Sigmoid colon (tissue), 7 donors: ENCODE measurements around the gene TREML2. TPM values are rescaled to one million over a fixed set of nuclear protein-coding genes. Genes with fewer than 3 reads are reported as not detected.

Experiments
- DNase-seq: peaks from one replicate; pipeline ENCODE4 v3.0.0-alpha.2; 2019
- H3K27ac ChIP-seq, 4 donors: fragments of 200-600 bp; sonication (generic); one replicate each; pipeline ENCODE4 v1.5.1; 2016 to 2019; ENCODE audit warnings: mild to moderate bottlenecking in 1 of 4
- H3K27me3 ChIP-seq, 3 donors: fragments of 200-600 bp; sonication (generic); one replicate each; pipeline ENCODE4 v1.5.1; 2019; ENCODE audit warnings: mild to moderate bottlenecking in 1 of 3
- H3K36me3 ChIP-seq, 4 donors: fragments of 200-600 bp; sonication (generic); one replicate each; pipeline ENCODE4 v1.5.1; 2016 to 2019
- H3K4me1 ChIP-seq, 4 donors: fragments of 200-600 bp; sonication (generic); one replicate each; pipeline ENCODE4 v1.5.1; 2017 to 2019
- H3K4me3 ChIP-seq, 4 donors: fragments of 200-600 bp; sonication (generic); one replicate each; pipeline ENCODE4 v1.5.1; 2017 to 2019; ENCODE audit warnings: mild to moderate bottlenecking in 2 of 4, moderate library complexity in 1 of 4
- H3K9me3 ChIP-seq, 4 donors: fragments of 200-600 bp in 3 of 4; sonication (generic) in 3 of 4; one replicate each; pipeline versions ENCODE4 v1.5.1 to v1.6.1; 2013 to 2019
- CTCF ChIP-seq, 4 experiments: fragments of 450-650 bp in 3 of 4; fragments of 200-600 bp in 1 of 4; IDR thresholded peaks; one replicate each; pipeline ENCODE4 v1.5.1; 2016 to 2019; ENCODE audit warnings: antibody characterized with exemption in 4 of 4, mild to moderate bottlenecking in 3 of 4, moderate library complexity in 2 of 4
- EP300 ChIP-seq, 4 donors: sonication (generic); formaldehyde crosslinking; IDR thresholded peaks; one replicate each; pipeline ENCODE4 v1.6.1; 2017; ENCODE audit warnings: antibody characterized with exemption in 4 of 4
- POLR2A ChIP-seq, 2 donors: fragments of 450-650 bp; IDR thresholded peaks; one replicate each; pipeline ENCODE4 v1.6.1; 2016; ENCODE audit warnings: antibody characterized with exemption in 2 of 2, mild to moderate bottlenecking in 2 of 2, moderate library complexity in 2 of 2
- POLR2AphosphoS5 ChIP-seq, 4 donors: sonication (generic); formaldehyde crosslinking; IDR thresholded peaks; one replicate each; pipeline ENCODE4 v1.6.1; 2017; ENCODE audit warnings: antibody characterized with exemption in 4 of 4
- WGBS, 2 donors: extraction: QIAGEN DNeasy Blood & Tissue Kit; methylation state at CpG; one replicate each; pipeline ENCODE4 v1.1.7; 2013; 5-methylcytosine and 5-hydroxymethylcytosine counted together
- intact Hi-C: fragments of 100-400 bp; cut with DNase I; formaldehyde crosslinking; loops from one replicate; pipeline ENCODE4 v1.15.1; 2023
- polyA plus RNA-seq, 3 donors: library from polyadenylated mRNA; stranded (reverse); fragments of 200-250 nt; gene quantifications; one replicate each; pipeline ENCODE4 v1.2.3, GENCODE V29; 2013
- total RNA-seq, 4 donors: library from RNA; depleted of rRNA; stranded (reverse); fragments of >200 nt; gene quantifications; one replicate each; pipeline ENCODE4 v1.1.0, GENCODE V29; 2016
- donor health status: healthy with polysubstance abuse.
- donor health status: Bipolar disorder and iron deficiency.
- donor health status: healthy.

TREML2 gene
- total and polyA plus RNA-seq, 7 donors: 3.7 TPM; not detected in 6

DNA sequence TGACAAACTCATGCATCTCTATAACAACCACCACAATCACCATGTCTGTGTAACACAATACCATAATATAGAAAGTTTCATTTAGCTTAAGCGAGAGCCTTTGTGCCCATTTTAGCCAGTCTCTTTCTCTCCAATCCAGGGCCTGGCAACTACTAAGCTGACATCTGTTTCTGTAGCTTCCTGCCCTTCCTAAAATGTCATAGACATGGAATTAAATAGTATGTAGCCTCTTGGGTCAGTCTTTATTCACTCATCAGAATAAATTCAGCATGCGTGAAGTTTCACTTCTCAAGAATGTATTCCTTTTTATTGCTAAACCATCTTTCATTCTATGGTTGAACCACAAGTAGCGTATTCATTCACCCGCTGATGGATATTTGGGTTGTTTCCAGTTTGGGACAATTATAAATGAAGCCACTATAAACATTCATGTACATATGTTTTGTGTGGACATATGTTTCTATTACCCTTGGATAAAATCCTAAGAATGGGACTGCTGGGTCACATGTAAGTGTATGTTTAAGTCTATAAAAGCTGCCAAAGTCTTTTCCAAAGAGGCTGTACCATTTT is 36.3 kb downstream of the TREML2 start:
- TF ChIP-seq CTCF (IDR thresholded peaks at IDR 0.05) (no peak), POLR2AphosphoS5 (IDR thresholded peaks at IDR 0.05) (no peak), EP300 (IDR thresholded peaks at IDR 0.05) (no peak), POLR2A (IDR thresholded peaks at IDR 0.05) (no peak)
- H3K4me1 ChIP-seq: no peaks in the 10 kb centered on the region
- H3K9me3 ChIP-seq: no peaks in the 10 kb centered on the region
- DNase-seq: no peak
- H3K27me3 ChIP-seq: peaks cover 0 to 8% (median 0%) of the 10 kb centered on the region in 3 donors
- intact Hi-C loops: no loop called here
- 84 to 86% methylated on average over 4 of the region's 4 CpGs for WGBS, 2 donors
- H3K36me3 ChIP-seq: no peaks in the 10 kb centered on the region
- H3K4me3 ChIP-seq: no peak overlapping the region
- H3K27ac ChIP-seq: no peak overlapping the region

DNA sequence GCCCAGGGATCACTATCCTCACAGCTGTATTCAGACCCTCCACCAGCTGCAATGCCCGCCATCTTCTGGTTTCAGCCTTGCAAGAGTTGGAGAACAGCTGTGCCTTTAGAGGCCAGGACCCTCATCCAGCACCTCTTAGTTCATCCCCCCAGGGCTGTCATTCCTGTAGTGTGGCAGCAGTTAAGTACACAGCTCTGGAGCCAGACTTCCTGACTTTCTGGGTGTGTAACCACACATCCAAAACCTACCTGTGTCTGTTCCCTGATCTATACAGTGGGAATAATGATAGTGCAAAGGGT is 37.6 kb downstream of the TREML2 start:
- Histone ChIP-seq H3K27ac (no peak overlapping the region), H3K27me3 (peaks cover 0 to 8% (median 0%) of the 10 kb centered on the region in 3 donors), H3K36me3 (no peaks in the 10 kb centered on the region), H3K4me3 (no peak overlapping the region), H3K9me3 (no peaks in the 10 kb centered on the region), H3K4me1 (no peaks in the 10 kb centered on the region)
- 93 to 95% methylated on average over 1 of the region's 1 CpG for WGBS, 2 donors
- intact Hi-C loops: no loop called here
- TF ChIP-seq EP300 (IDR thresholded peaks at IDR 0.05) (no peak), CTCF (IDR thresholded peaks at IDR 0.05) (no peak), POLR2AphosphoS5 (IDR thresholded peaks at IDR 0.05) (no peak), POLR2A (IDR thresholded peaks at IDR 0.05) (no peak)
- no peak for DNase-seq

GRCh38 chr6:41162687-41163418 is 38.1 kb downstream of the TREML2 start, which contains the start of gene TREM2:
TSS of gene TREM2 (minus strand) at chr6:41163116. CDS start at chr6:41163082, 34 bp downstream.
- no peak within 1 kb of the TSS for H3K27ac ChIP-seq
- H3K4me1 ChIP-seq: no peaks in the 10 kb centered on the region
- TF ChIP-seq CTCF (IDR thresholded peaks at IDR 0.05) (no peak), POLR2A (IDR thresholded peaks at IDR 0.05) (no peak), EP300 (IDR thresholded peaks at IDR 0.05) (no peak), POLR2AphosphoS5 (IDR thresholded peaks at IDR 0.05) (no peak)
- peaks cover 0 to 8% (median 0%) of the 10 kb centered on the region in 3 donors for H3K27me3 ChIP-seq
- intact Hi-C loops: no loop called here
- no peaks in the 10 kb centered on the region for H3K36me3 ChIP-seq
- no peaks in the 10 kb centered on the region for H3K9me3 ChIP-seq
- WGBS, 2 donors: 81 to 87% methylated on average over 10 of the region's 10 CpGs
- H3K4me3 ChIP-seq: no peak within 1 kb of the TSS
- no peak for DNase-seq

DNA sequence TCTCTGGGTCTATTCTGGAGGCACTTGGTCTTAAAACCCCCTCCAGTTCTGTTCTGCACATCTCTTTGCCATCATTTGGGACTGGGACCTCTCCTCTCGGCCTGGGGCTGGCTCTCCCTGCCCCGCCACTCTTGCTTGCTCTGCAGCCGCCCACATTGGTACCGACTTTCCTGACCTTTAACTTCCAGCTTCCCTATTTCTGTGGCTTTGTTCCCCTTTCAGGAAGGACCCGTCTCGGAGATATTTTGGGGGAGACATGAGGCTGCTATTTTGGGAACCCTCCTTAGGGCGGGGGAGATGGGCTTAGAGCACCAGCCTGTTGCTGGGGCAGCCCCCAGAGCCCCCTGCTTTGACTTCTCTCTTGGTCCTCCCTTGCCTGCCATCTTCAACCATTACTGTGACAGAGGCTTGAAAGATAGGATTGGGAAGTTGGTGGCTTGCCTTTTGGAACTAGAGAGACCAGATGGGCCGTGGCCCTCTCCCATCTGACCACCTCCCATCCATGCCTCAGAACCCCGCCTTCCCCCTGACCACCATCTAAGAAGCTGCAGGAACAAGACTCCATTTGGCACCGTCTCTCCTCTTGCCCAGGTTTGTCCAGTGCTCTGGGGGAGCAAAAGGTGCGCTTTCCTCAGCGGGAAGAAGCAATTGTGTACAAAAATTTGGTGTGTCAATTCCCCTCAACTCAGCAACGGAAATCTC is 38.9 kb downstream of the TREML2 start:
- H3K27me3 ChIP-seq: peaks cover 0 to 8% (median 0%) of the 10 kb centered on the region in 3 donors
- WGBS, 2 donors: 57 to 70% methylated on average over 13 of the region's 13 CpGs
- H3K9me3 ChIP-seq: no peaks in the 10 kb centered on the region
- H3K4me1 ChIP-seq: no peaks in the 10 kb centered on the region
- no peaks in the 10 kb centered on the region for H3K36me3 ChIP-seq
- intact Hi-C loops: no loop called here
- no peak overlapping the region for H3K4me3 ChIP-seq
- DNase-seq: no peak
- TF ChIP-seq EP300 (IDR thresholded peaks at IDR 0.05): no peak
- H3K27ac ChIP-seq: no peak overlapping the region

GRCh38 chr6:41161380-41161779 is 39.6 kb downstream of the TREML2 start:
- H3K27me3 ChIP-seq: peaks cover 0 to 8% (median 0%) of the 10 kb centered on the region in 3 donors
- DNase-seq: no peak
- no peak overlapping the region for H3K27ac ChIP-seq
- H3K4me1 ChIP-seq: no peaks in the 10 kb centered on the region
- H3K4me3 ChIP-seq: no peak overlapping the region
- no peaks in the 10 kb centered on the region for H3K36me3 ChIP-seq
- WGBS, 2 donors: 82 to 89% methylated on average over 10 of the region's 10 CpGs
- intact Hi-C loops: no loop called here
- no peak for TF ChIP-seq CTCF (IDR thresholded peaks at IDR 0.05)
- TF ChIP-seq EP300 (IDR thresholded peaks at IDR 0.05): no peak
- TF ChIP-seq POLR2A (IDR thresholded peaks at IDR 0.05): no peak
- no peak for TF ChIP-seq POLR2AphosphoS5 (IDR thresholded peaks at IDR 0.05)
- H3K9me3 ChIP-seq: no peaks in the 10 kb centered on the region
